ENCODE data around the gene SLC25A13.
"Not testable (repeated sequence)": the region's sequence is repeated elsewhere in the genome, so short reads cannot be mapped to it uniquely, and the experiment has no call there.

SLC25A13 gene

GRCh38 chr7:96321658-96322372 lies at the start of gene SLC25A13:
Gene SLC25A13 (minus strand): TSS chr7:96322098. CDS start chr7:96321956, 142 bp downstream.
- peak; percentile 83 for DNase-seq

DNA sequence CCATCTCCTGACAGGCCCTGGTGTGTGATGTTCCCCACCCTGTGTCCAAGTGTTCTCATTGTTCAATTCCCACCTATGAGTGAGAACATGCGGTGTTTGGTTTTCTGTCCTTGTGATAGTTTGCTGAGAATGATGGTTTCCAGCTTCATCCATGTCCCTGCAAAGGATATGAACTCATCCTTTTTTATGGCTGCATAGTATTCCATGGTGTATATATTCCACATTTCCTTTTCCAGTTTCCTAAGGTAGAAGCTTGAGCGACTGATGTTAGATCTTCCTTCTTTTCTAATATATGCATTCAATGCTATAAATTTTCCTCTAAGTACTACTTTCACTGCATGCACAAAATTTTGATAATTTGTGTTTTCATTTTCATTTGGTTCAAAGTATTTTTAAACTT lies 44.0 kb upstream of the SLC25A13 start:
- DNase-seq, result not testable (repeated sequence)

- DNase-seq, result no peak
These were observed 39.4 kb upstream of the SLC25A13 start for GRCh38 chr7:96361116-96361857.

- no peak for DNase-seq
These were observed 38.0 kb upstream of the SLC25A13 start for GRCh38 chr7:96359876-96360275.

- not testable (repeated sequence) for DNase-seq
These were observed 36.5 kb upstream of the SLC25A13 start for GRCh38 chr7:96358236-96358971.

DNA sequence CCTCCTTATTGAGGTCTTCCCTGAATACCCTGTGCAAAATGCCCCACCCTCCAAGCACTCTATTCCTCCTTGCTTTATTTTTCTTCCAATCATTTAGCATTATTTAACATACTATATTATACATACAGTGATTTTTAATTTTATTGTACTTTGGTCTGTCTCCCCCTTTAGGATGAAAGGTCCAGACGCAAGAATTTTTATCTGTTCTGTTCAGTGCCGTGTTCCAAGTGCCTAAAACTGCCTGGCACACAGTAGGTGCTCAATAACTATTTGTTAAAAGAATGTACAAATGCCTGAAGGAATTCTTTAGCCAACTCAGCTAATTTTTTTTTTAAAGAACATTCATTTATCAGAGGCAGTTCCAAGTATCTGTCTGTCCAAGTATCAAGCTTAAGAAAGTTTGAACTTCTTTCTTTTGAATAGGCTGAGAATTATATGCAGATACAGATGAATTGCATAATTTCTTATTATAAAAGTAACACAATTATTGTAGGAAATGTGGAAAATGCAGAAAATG lies 34.1 kb upstream of the SLC25A13 start:
- no peak for DNase-seq

DNA sequence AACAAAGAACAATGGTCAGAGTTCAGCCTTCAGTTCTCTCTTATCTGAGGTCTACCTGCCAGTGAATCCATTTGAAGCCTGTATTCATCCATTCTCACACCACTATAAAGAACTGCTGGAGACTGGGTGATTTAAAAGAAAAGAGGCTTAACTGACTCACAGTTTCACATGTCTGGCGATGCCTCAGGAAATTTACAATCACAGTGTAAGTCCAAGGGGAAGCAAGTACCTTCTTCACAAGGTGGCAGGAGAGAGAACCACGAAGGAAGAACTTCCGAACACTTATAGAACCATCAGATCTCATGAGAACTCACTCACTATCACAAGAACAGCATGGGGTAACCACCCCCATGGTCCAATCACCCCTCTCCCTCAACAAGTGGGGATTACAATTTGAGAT lies 33.0 kb upstream of the SLC25A13 start:
- no peak for DNase-seq

GRCh38 chr7:96349572-96349971 lies 27.7 kb upstream of the SLC25A13 start:
- no peak for DNase-seq

DNA sequence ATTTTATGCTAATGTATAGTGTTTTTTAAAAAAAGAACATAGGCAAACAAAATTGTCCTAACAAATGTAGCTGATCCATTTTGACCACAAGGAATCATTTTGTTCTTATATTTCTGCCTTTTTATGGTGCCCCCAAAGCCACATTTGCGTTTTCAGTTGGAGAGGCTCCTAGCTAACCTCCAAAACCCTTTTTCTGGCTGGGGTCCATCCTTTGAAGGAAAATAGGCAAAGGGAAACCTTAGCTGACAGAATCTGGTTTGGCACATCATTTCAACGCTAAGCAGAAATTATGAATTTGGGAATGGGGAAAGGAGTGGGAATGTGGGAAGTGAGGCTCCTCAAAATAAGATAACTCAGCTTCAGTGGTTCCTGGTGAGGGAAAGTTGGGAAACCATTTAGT lies 25.6 kb upstream of the SLC25A13 start:
- DNase-seq, result no peak

DNA sequence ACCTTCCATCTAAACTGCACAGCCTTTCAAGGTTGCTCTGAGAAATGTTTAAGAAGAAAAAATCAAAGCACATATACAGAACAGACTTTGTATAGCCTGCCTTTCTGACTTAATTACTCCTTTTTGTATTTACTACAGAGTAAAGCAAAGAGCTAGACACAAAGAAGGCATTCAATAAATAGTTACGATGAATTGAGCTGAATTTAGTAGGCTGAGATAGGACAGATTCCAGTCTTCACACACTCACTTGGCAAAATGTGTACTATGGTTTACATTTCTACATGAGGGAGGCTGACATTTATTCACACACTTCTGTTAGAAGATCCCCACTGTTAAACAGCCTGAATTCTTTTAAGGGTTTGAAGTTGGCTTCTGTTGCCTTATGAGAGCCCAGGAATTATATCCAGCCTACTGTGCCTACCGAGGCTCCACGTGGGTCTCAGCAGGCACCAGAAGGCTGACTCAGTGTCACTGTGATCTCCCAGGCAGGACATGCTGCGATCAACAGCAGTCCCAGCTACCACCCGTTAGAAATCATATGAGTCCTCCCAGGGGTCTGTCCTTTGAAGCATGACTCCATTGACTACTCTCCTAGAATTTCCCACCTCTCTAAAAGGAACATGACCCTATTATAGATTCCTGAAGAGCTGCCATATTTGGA lies 24.5 kb upstream of the SLC25A13 start:
- no peak for DNase-seq

- DNase-seq, result no peak
These were observed 22.3 kb upstream of the SLC25A13 start for GRCh38 chr7:96344236-96344635.

GRCh38 chr7:96342049-96342448 lies 20.2 kb upstream of the SLC25A13 start:
- DNase-seq, result no peak

DNA sequence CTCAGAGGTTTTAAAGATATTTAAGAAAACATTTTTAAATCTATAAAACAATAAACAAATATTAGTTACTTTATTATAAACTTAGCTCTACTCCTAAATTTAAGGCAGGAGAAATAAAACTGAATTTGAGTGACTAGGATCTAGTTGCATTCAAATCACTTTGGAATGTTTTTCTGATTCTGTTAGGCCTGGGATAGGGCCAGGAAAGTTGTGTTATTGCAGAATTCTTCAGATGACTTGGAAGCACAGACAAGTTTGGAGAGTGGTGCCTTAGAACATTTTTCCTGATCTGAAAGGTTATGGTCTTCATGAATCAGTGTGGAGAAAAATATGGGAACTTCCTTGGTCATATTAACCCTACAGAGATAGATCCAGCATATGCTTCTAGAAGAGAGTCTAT lies 15.6 kb upstream of the SLC25A13 start:
- DNase-seq, result no peak

- DNase-seq, result no peak
These were observed 10.4 kb upstream of the SLC25A13 start for GRCh38 chr7:96332325-96332724.

- DNase-seq, result no peak
These were observed 9.9 kb upstream of the SLC25A13 start for GRCh38 chr7:96331775-96332174.

DNA sequence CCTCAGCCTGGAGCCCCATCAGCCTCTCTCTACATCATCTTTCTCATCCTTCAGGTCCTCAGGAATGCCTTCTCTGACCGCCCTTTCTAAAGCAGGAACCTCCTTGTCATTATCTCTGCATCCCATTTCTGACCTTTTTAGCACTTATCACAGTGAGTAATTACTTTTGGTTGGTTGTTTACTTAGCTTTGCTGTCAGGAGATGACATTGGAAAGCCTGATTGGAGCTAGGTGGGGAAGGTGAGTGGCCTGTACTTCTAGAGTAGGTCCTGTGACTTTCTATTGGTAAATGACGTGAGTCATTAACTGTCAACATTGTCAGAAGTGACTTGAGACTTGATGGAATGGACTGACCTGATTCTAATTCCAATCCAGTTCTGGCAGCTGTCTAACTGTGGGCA lies 9.3 kb upstream of the SLC25A13 start:
- DNase-seq, result no peak

DNA sequence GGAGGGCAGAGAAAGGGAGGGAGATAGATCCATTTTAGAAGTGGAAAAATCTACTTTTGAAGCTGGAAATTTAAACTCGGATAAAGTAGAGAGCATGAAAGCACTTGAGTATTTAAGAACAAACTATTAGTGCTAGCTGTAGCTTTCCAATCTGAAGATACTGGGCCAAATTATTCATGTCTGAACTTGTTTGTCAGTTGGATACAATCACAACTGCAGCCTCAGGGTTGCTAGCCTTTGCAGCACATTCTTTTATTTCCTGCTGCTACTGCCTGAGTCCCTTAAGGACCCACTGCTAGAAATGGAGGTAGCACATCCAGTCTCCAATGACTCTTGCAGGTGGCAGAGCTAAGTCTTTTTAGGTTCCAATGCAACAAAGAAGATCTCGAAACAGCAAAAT lies 8.3 kb upstream of the SLC25A13 start:
- no peak for DNase-seq

GRCh38 chr7:96329241-96329640 lies 7.3 kb upstream of the SLC25A13 start:
- DNase-seq, result no peak

GRCh38 chr7:96328016-96328415 lies 6.1 kb upstream of the SLC25A13 start:
- no peak for DNase-seq

DNA sequence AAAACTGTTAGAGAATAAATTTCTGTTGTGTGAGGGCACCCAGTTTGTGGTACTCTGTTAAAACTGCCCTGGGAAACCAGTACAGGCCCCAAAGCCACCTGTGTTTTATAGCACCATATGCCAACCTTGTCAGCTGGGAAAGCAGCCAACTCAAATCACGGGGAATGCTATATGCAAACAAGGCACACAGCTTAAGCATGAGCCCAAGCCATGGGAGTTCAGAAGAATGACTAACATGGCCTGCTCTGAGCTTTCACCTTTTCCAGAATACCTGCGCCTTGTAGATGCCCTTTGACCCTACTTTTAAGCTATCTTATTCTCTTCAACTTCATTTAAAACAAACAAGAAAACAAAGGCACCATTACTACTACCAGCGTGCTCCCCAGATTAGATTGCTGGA lies 5.5 kb upstream of the SLC25A13 start:
- DNase-seq, result no peak

DNA sequence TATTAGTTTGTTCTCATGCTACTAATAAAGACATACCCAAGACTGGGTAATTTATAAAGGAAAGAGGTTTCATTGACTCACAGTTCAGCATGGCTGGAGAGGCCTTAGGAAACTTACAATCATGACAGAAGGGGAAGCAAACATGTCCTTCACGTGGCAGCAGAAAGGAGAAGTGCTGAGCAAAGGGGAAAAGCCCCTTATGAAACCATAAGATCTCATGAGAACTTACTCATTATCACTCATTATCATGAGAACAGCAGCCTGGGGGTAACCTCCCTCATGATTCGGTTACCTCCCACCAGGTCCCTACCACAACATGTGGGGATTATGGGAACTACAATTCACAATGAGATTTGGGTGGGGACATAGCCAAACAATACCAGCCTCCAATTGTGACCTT lies 4.9 kb upstream of the SLC25A13 start:
- DNase-seq, result not testable (repeated sequence)

- DNase-seq, result no peak
These were observed 1.1 kb upstream of the SLC25A13 start for GRCh38 chr7:96322847-96323461.

GRCh38 chr7:96322373-96322695 lies 436 bp upstream of the SLC25A13 start:
- no peak for DNase-seq
